ENCODE data around the gene IFIH1. TPM values are rescaled to one million over a fixed set of nuclear protein-coding genes. Genes with fewer than 3 reads are reported as not detected.

The IFIH1 gene
- total RNA-seq, 1 donor from 2014 or later, result 6.0 TPM

DNA sequence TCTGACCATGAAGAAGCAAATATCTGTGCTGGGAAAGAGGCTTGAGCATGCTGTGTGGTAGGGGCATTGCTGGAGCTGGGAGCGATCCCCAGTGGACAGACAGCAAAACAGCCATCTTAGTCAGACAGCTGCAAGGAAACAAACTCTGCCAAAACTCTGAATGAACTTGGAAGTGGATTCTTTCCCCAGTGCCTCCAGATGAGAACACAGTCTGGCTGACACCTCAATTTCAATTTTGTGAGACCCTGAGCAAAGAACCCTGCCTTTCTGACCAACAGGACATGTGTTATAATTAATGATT is 52.1 kb downstream of the IFIH1 start:
- Histone ChIP-seq H3K4me1 (peaks cover 10% of the 10 kb centered on the region), H3K27me3 (ENCODE audit: low read depth) (no peaks in the 10 kb centered on the region), H3K9me3 (replicated peaks) (no peaks in the 10 kb centered on the region), H3K36me3 (peaks cover 27% of the 10 kb centered on the region), H3K27ac (replicated peaks) (peak overlapping the region; percentile 50), H3K4me3 (no peak overlapping the region)
- TF ChIP-seq, protein P1, sequence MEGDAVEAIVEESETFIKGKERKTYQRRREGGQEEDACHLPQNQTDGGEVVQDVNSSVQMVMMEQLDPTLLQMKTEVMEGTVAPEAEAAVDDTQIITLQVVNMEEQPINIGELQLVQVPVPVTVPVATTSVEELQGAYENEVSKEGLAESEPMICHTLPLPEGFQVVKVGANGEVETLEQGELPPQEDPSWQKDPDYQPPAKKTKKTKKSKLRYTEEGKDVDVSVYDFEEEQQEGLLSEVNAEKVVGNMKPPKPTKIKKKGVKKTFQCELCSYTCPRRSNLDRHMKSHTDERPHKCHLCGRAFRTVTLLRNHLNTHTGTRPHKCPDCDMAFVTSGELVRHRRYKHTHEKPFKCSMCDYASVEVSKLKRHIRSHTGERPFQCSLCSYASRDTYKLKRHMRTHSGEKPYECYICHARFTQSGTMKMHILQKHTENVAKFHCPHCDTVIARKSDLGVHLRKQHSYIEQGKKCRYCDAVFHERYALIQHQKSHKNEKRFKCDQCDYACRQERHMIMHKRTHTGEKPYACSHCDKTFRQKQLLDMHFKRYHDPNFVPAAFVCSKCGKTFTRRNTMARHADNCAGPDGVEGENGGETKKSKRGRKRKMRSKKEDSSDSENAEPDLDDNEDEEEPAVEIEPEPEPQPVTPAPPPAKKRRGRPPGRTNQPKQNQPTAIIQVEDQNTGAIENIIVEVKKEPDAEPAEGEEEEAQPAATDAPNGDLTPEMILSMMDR (IDR thresholded peaks at IDR 0.05; ENCODE audit: borderline replicate concordance), result no peak
- no peak for DNase-seq
- intact Hi-C loops (cut with micrococcal nuclease), result no loop called here

GRCh38 chr2:162265666-162266459 is 52.6 kb downstream of the IFIH1 start:
- H3K9me3 ChIP-seq (replicated peaks), result no peaks in the 10 kb centered on the region
- H3K36me3 ChIP-seq, result peaks cover 26% of the 10 kb centered on the region
- no peak for DNase-seq
- intact Hi-C loops (cut with micrococcal nuclease), result no loop called here
- H3K4me1 ChIP-seq, result peaks cover 12% of the 10 kb centered on the region
- no peak overlapping the region for H3K4me3 ChIP-seq
- no peaks in the 10 kb centered on the region for H3K27me3 ChIP-seq (ENCODE audit: low read depth)
- TF ChIP-seq, protein P1 (IDR thresholded peaks at IDR 0.05; ENCODE audit: borderline replicate concordance), result no peak
- H3K27ac ChIP-seq (replicated peaks), result peak overlapping the region; percentile 50

- TF ChIP-seq, protein P1 (IDR thresholded peaks at IDR 0.05; ENCODE audit: borderline replicate concordance), result no peak
- no peaks in the 10 kb centered on the region for H3K36me3 ChIP-seq
- H3K27ac ChIP-seq (replicated peaks), result peak overlapping the region; percentile 60
- no peaks in the 10 kb centered on the region for H3K27me3 ChIP-seq (ENCODE audit: low read depth)
- no peak overlapping the region for H3K4me3 ChIP-seq
- intact Hi-C loops (cut with micrococcal nuclease), result no loop called here
- DNase-seq, result peak; percentile 43
- no peaks in the 10 kb centered on the region for H3K9me3 ChIP-seq (replicated peaks)
- peaks cover 12% of the 10 kb centered on the region for H3K4me1 ChIP-seq
Observed at GRCh38 chr2:162261032-162261945, 57.2 kb downstream of the IFIH1 start.

GRCh38 chr2:162258686-162259085 is 59.8 kb downstream of the IFIH1 start:
- Histone ChIP-seq H3K4me1 (peaks cover 12% of the 10 kb centered on the region), H3K27me3 (ENCODE audit: low read depth) (no peaks in the 10 kb centered on the region), H3K9me3 (replicated peaks) (no peaks in the 10 kb centered on the region), H3K36me3 (no peaks in the 10 kb centered on the region), H3K4me3 (no peak overlapping the region), H3K27ac (replicated peaks) (no peak overlapping the region)
- intact Hi-C loops (cut with micrococcal nuclease), result no loop called here
- DNase-seq, result no peak
- TF ChIP-seq, protein P1 (IDR thresholded peaks at IDR 0.05; ENCODE audit: borderline replicate concordance), result no peak

GRCh38 chr2:162258169-162258568 is 60.3 kb downstream of the IFIH1 start:
- Histone ChIP-seq H3K36me3 (no peaks in the 10 kb centered on the region), H3K4me3 (no peak overlapping the region), H3K9me3 (replicated peaks) (no peaks in the 10 kb centered on the region), H3K4me1 (peaks cover 12% of the 10 kb centered on the region), H3K27me3 (ENCODE audit: low read depth) (no peaks in the 10 kb centered on the region), H3K27ac (replicated peaks) (no peak overlapping the region)
- intact Hi-C loops (cut with micrococcal nuclease), result no loop called here
- no peak for DNase-seq
- TF ChIP-seq, protein P1 (IDR thresholded peaks at IDR 0.05; ENCODE audit: borderline replicate concordance), result no peak
